ENCODE results near the gene NSUN2.

NSUN2 gene

DNA sequence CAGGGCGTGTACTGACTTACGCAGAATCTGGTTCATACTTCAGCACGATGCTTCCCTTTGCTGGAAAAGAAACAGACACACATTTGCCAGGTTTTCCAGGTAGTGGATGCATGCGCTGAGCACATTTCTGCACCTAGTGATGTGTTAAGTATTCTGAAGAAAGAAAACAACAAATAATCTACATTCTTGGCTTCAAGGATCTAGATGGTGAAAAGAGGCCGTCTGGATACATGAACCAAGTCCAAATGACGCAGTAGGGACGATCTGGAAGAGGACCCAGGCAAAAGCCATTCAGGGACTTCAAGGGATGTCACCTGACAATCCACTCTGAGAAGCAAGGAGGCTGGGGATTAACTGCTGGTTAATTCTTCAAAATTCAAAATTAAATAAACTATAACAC lies 30.4 kb downstream of the NSUN2 start:
- DNase-seq, result no peak

- DNase-seq, result no peak
Measured at GRCh38 chr5:6601816-6602215, 31.0 kb downstream of the NSUN2 start.

GRCh38 chr5:6601271-6601670 lies 31.6 kb downstream of the NSUN2 start:
- DNase-seq, result no peak

GRCh38 chr5:6599739-6600138 lies 33.1 kb downstream of the NSUN2 start:
- no peak for DNase-seq

GRCh38 chr5:6598351-6598900 lies 34.4 kb downstream of the NSUN2 start:
- no peak for DNase-seq

DNA sequence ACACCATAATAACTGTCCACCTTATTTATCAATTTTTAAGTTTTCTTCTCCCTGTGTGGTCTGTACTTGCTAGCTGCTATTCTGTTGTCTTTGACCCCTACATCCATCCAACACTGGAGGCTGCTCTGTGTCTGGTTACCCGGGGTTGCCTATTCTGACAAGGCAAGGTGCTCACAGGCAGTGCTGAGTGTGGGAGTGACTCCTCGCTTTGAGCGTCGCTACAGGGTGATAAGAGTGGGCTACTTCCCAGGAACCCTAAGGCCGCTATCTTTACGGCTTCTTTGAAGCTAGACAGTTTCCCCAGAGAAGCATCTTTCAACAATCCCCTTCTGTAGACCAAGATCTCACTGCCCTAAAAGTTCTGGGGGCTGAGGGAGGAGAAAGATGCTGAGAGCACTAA lies 35.3 kb downstream of the NSUN2 start:
- no peak for DNase-seq

DNA sequence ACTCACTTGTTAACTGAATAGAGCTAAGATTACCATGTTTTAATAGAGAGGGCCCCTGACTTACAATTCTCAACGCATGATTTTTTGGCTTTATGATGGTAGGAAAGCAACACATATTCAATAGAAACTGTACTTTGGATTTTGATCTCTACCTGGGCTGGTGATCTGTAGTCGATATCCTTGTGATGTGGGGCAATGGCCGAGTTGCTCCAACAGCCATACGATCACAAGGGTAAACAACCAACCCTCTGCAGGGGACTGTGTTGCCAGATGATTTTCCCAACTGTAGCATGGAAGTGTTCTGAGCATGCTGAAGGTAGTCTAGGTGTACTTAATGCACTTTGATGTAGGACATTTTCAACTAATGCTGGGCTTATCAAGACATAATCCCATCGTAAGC lies 36.5 kb downstream of the NSUN2 start:
- DNase-seq, result no peak

- no peak for DNase-seq
Measured at GRCh38 chr5:6595405-6595804, 37.4 kb downstream of the NSUN2 start.

GRCh38 chr5:6594066-6594465 lies 38.8 kb downstream of the NSUN2 start:
- no peak for DNase-seq

GRCh38 chr5:6593148-6594016 lies 39.5 kb downstream of the NSUN2 start:
- no peak for DNase-seq

- no peak for DNase-seq
Measured at GRCh38 chr5:6592601-6593000, 40.2 kb downstream of the NSUN2 start.

DNA sequence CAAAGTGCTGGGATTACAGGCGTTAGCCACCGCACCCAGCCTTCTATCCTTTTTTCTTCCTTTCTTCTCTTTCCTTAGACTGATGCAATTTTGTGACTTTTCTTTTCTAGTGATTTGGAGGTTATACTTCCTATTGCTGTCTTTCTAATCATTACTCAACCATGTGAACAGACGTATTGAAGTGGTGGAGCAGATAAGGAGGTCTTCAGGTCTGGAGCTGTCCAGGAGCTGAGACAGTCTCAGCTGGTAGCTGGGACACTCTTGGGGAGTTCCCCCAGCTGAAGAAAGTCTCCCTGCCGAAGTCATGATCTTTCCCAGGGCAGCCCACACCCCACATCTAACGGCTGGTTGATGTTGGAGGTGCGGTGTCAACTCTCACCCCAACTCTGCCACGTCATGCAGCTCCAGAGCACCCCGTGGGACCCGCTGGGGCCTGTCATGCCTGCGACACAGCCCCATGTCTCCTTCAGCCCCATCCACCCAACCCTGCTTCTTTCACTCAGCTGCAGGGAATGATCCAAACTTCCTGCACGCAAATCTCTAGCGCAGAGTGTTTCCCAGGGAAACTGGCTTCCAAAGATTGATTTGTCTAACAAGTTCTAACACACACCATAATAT lies 41.1 kb downstream of the NSUN2 start:
- no peak for DNase-seq

GRCh38 chr5:6590581-6590980 lies 42.3 kb downstream of the NSUN2 start:
- DNase-seq, result no peak

GRCh38 chr5:6587171-6587570 lies 45.7 kb downstream of the NSUN2 start:
- no peak for DNase-seq

DNA sequence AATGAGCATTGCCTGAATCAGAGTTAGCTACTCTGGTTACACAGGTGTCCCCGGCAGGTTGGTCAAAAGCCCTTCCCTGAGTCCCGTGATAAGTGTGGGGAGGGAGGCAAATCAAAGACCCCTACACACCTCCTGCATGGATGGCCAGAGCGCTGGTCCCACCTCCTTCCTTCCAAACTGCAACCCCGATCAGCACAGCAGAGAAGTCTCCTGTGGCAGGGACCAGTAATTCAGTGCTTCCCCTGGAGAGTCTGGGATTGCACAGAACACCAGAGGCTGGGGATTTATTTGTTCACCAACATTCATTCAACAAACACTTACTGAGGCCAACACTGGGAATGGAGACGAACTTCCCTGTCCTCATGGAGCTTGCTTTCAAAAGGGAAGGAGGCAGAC lies 46.2 kb downstream of the NSUN2 start:
- DNase-seq, result no peak

DNA sequence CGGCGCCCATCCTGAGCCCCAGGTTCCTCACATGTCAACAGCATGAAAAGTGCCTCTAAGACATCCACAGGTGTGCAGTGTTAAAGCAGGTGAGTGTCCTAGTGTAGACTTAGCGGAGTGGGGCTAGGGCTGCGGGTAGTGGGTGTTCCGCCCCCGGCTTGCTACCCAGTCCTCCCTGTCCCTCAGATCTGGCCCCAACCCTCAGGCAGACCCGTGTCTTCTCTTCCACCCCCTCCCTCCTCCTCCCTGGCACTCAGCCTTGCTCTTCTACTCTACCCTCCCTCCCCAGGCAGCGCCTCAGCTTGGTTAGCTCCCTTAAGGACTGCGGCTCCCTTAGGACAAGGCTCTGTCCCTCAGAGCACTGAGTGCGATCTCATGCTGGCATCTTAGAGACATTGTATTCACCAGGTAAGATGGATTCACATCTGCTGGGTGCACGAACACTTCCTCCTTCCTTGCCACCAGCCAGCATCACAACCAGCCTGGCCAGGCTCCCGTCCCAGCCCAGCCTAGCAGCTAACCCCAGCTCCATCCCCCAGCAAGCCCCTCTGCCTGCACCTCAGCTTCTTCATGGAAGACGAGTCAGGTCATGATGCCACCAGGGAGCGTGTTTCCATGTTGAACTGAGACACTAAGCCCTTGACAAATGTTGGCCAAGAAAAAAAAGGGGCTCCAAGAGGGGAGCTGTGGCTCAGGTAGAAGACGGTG lies 46.8 kb downstream of the NSUN2 start:
- no peak for DNase-seq

DNA sequence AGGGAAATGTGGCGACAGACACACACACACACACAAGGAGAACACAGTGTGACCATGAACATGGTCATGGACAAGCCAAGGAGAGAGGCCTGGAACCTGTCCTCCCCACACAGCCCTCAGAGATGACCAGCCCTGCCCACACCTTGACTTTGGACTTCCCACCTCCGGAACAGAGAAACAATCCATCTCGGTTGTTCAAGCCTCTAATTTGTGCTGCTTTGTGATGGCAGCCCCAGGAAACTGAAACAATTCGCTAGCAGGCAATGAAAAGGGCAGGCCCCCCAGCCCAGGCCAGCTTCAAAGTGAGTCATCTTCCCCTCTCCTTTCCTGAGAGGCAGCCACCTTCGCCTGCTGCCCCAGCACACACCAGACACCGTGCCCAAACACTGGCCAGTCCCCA lies 47.7 kb downstream of the NSUN2 start:
- DNase-seq, result no peak

DNA sequence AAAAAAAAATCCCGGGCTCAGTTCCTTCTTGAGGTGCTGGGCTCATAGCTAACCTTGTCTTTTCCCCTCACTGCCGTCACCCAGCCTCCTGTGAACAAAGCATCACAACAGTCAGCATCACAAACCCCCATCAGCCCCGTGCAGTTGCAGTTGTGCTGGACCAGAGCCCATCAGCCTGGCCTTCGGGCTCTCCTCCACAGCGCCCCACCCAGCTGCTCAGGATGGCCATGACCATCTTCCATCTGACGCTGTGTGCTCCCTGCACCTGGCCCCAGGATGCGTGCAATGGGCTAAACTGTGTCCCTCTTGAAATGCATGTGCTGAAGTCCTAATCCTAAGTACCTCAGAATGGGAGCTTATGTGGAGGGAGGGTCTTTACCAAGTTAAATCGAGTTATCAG lies 48.1 kb downstream of the NSUN2 start:
- DNase-seq, result no peak

DNA sequence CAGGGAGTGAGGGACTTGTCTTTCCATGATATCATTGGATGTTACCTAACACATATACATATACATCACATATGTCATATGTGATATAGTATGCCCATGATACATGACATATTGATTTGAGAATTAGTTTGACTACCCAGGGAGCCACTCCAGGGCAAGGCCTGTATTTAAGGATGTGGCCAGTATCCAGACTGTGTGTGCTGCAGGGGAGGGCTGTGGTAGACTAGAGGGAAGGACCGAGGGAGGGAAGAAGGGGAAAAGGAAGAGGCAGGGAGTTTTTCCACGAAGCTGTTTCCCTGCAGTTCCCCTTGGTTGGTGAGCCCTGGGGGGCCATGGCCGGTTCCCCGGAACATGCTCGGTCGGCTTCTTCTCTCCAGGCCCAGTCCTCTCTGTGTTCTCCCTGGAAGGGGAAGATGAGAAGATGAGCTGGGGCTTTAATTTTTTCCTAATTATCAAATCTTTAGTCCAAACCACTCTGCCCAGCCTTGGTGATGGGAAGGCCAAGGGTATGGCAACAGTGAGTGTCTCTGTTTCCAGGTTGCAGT lies 48.7 kb downstream of the NSUN2 start:
- no peak for DNase-seq

DNA sequence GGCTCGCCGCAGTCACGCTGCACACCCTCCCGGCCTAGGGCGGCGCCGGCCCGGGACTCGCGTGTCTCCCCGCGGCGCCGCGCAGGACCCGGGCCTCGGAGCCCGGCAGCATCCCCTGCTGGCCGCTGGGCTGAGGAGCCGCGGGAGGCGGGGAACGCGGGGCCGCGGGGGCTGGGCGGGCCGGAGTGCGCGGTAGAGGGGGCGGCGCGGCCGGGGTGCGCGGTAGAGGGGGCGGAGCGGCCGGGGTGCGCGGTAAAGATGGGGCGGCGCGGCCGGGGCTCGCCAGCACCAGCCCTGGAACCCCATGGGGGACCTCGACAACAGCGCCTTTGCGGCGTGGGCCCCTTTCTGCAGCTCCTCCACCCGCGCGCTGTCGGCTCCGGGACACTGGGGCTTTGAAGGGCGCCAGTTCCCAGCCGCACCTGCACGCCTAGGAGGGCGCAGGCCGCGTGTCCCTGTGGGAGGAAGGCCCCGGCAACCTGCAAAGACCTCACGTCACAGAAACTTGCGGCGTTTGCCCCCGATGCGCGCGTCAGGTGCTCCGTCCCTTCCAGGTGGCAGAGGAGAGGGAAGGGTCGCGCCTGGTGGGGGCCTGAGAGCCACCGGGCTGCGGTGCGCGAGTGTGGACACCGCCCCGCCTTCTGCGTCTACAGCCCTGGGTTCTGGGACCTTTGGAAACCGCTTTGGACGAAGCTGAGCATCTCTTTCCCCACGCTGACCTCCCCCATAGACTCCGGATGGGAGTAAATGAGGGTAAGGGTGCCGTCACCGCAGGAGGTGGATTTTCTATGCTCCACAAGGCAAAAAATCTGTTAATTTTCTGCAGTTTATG lies 49.6 kb downstream of the NSUN2 start:
- peak; percentile 5 for DNase-seq

DNA sequence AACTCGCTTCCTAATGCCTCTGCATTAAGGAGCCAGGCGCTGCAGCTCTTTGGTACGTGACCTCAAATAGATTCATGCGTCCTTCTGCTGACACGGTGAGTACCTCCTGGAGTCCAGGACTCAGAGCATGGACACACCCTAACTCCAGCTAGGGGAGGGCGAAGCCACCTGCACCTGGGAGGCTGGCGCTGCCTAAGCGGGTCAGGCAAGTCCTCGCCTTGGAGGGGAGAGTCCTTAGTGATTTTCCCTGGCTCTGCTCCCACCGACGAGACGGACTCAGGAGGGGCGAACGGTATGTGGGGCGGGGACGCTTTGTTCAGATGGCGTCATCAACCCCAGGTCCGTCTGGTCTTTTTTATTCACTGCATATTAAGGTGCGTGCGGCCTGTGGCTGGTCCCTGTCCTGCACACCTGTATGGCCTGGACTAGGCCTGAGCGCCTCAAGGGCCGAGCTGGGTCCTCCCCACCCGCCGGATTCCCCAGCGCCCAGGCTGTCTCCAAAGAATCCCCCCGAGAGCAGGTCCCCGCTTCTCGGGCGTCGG lies 50.3 kb downstream of the NSUN2 start:
- DNase-seq, result no peak
